CD14-positive monocyte (primary cell): ENCODE measurements around the gene WNT5A. TPM values are rescaled to one million over a fixed set of nuclear protein-coding genes. Genes with fewer than 3 reads are reported as not detected.

Experiments used
- DNase-seq, 3 donors: peaks; one replicate each; pipeline ENCODE4 v3.0.0-alpha.2; 2011 to 2022
- H2AFZ ChIP-seq: 2 replicates; pipeline ENCODE4 v1.6.0; 2012; ENCODE audit warnings: mild to moderate bottlenecking, low read depth, low read length, inconsistent platforms; ENCODE audit not compliant: insufficient read depth, poor library complexity, severe bottlenecking
- H3K27ac ChIP-seq, 2 donors: 1 replicate in 1 of 2; 2 replicates in 1 of 2; pipeline ENCODE4 v1.5.1; 2012 to 2013; ENCODE audit warnings: low read length in 2 of 2, control low read depth in 1 of 2, inconsistent platforms in 1 of 2, low read depth in 1 of 2, mild to moderate bottlenecking in 1 of 2
- H3K27me3 ChIP-seq, 2 donors: one replicate each; pipeline versions ENCODE4 v1.6.0 to v1.6.1; 2011 to 2013; ENCODE audit warnings: low read length in 2 of 2; ENCODE audit not compliant: control insufficient read depth in 2 of 2, insufficient read depth in 2 of 2
- H3K36me3 ChIP-seq, 2 donors: replicated peaks in 1 of 2; 1 replicate in 1 of 2; 2 replicates in 1 of 2; pipeline versions ENCODE4 v1.5.1 to v1.6.1; 2012 to 2013; ENCODE audit warnings: low read length in 2 of 2, control low read depth in 1 of 2, inconsistent platforms in 1 of 2, mild to moderate bottlenecking in 1 of 2; ENCODE audit not compliant: insufficient read depth in 2 of 2, control insufficient read depth in 1 of 2
- H3K4me1 ChIP-seq, 2 donors: 1 replicate in 1 of 2; 2 replicates in 1 of 2; pipeline versions ENCODE4 v1.5.1 to v1.6.1; 2012 to 2013; ENCODE audit warnings: low read length in 2 of 2, control low read depth in 1 of 2, inconsistent platforms in 1 of 2, mild to moderate bottlenecking in 1 of 2, moderate library complexity in 1 of 2; ENCODE audit not compliant: insufficient read depth in 2 of 2, control insufficient read depth in 1 of 2
- H3K4me2 ChIP-seq: replicated peaks from 2 replicates; pipeline ENCODE3; 2012; ENCODE audit warnings: low read length, moderate library complexity, mild to moderate bottlenecking; ENCODE audit not compliant: poor library complexity, severe bottlenecking; ENCODE audit errors: extremely low read depth
- H3K4me3 ChIP-seq, 3 experiments: fragments of 200-600 bp in 1 of 3; sonication (generic) in 1 of 3; replicated peaks in 1 of 3; 1 replicate in 2 of 3; 2 replicates in 1 of 3; pipeline ENCODE4 v1.5.1; 2011 to 2013; ENCODE audit warnings: low read length in 3 of 3, mild to moderate bottlenecking in 3 of 3, control low read depth in 2 of 3, low read depth in 2 of 3, inconsistent platforms in 1 of 3, moderate library complexity in 1 of 3
- H3K79me2 ChIP-seq: 2 replicates; pipeline ENCODE4 v1.6.0; 2012; ENCODE audit warnings: mild to moderate bottlenecking, control low read depth, inconsistent platforms, low read length, moderate library complexity; ENCODE audit not compliant: insufficient read depth
- H3K9ac ChIP-seq: 2 replicates; pipeline ENCODE4 v1.6.0; 2017; ENCODE audit warnings: low read length, mild to moderate bottlenecking; ENCODE audit not compliant: insufficient read depth, poor library complexity, severe bottlenecking
- H3K9me3 ChIP-seq, 2 donors: replicated peaks in 1 of 2; 1 replicate in 1 of 2; 2 replicates in 1 of 2; pipeline versions ENCODE4 v1.5.1 to v1.6.1; 2012 to 2013; ENCODE audit warnings: low read length in 2 of 2, control low read depth in 1 of 2; ENCODE audit not compliant: control insufficient read depth in 1 of 2, insufficient read depth in 1 of 2
- H4K20me1 ChIP-seq: 2 replicates; pipeline ENCODE4 v1.6.0; 2012; ENCODE audit warnings: mild to moderate bottlenecking, low read length, control low read depth, moderate library complexity; ENCODE audit not compliant: insufficient read depth
- H3K27ac Mint-ChIP-seq, 7 donors: one replicate each; pipeline ENCODE4 v1.8.0; 2020; ENCODE audit warnings: mild to moderate bottlenecking in 7 of 7, mixed read lengths in 7 of 7, moderate library complexity in 6 of 7, inconsistent platforms in 2 of 7
- H3K27me3 Mint-ChIP-seq, 3 donors: one replicate each; pipeline ENCODE4 v1.8.0; 2021 to 2022; ENCODE audit warnings: low read depth in 3 of 3, mild to moderate bottlenecking in 3 of 3, mixed read lengths in 3 of 3, moderate library complexity in 3 of 3, inconsistent platforms in 1 of 3
- H3K36me3 Mint-ChIP-seq, 2 donors: one replicate each; pipeline ENCODE4 v1.8.0; 2020; ENCODE audit warnings: mixed read lengths in 2 of 2, inconsistent platforms in 1 of 2, mild to moderate bottlenecking in 1 of 2
- H3K4me1 Mint-ChIP-seq: one replicate; pipeline ENCODE4 v1.8.0; 2020; ENCODE audit warnings: mild to moderate bottlenecking, mixed read lengths
- H3K4me3 Mint-ChIP-seq, 2 donors: one replicate each; pipeline ENCODE4 v1.8.0; 2020; ENCODE audit warnings: mild to moderate bottlenecking in 2 of 2, mixed read lengths in 2 of 2, moderate library complexity in 1 of 2
- H3K9me3 Mint-ChIP-seq, 7 donors: one replicate each; pipeline ENCODE4 v1.8.0; 2020 to 2022; ENCODE audit warnings: mixed read lengths in 7 of 7, mild to moderate bottlenecking in 6 of 7, moderate library complexity in 6 of 7, inconsistent platforms in 2 of 7
- WGBS: methylation state at CpG from one replicate; pipeline ENCODE4 v1.1.5; 2013; ENCODE audit warnings: missing lambda C conversion rate; ENCODE audit not compliant: insufficient coverage; 5-methylcytosine and 5-hydroxymethylcytosine counted together
- intact Hi-C, 2 donors: fragments of 100-400 bp; cut with micrococcal nuclease; formaldehyde crosslinking; loops; one replicate each; pipeline versions ENCODE4 v1.15.0 to v1.15.1; 2023
- polyA plus RNA-seq, 3 donors: library from polyadenylated mRNA; depleted of rRNA in 1 of 3; unstranded in 2 of 3; stranded (reverse) in 1 of 3; fragments of 300-500 nt in 2 of 3; fragments of >200 nt in 1 of 3; fragmentation: Illumina TruSeq in 2 of 3; gene quantifications; 1 replicate in 2 of 3; 2 replicates in 1 of 3; pipeline ENCODE4 v1.2.3, GENCODE V29; 2012 to 2021
- TF ChIP-seq, protein P1 (sequence below): fragments of 200-600 bp; IDR thresholded peaks from one replicate; pipeline ENCODE4 v1.8.0; 2022; ENCODE audit warnings: antibody characterized with exemption, mild to moderate bottlenecking

WNT5A gene
- polyA plus RNA-seq, 3 donors: 0.01 to 0.03 TPM; not detected in 1

DNA sequence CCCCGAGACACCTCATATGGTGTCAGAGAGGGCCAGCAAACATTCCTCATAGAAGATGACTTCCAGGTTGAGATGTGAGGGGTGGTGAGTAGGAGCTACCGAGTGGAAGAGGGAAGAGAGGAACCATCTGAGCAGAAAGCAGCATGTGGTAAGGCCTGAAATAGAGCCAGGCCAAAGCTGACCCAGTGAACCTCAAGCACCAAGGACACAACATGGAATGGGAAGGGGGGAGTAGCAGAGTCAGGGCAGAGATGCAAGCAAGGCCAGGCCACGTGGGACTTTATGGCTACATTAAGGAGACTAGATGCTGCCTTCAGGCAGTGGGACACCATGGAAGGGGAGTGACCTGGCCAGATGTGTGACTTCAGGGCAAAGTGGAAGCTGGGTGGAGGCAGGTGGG lies 38.3 kb upstream of the WNT5A start:
- Histone ChIP-seq H3K79me2 (no peaks in the 10 kb centered on the region), H4K20me1 (no peaks in the 10 kb centered on the region), H3K9ac (no peak overlapping the region), H3K4me2 (no peak overlapping the region), H3K9me3 (no peaks in the 10 kb centered on the region), H3K27me3 (no peaks in the 10 kb centered on the region), H2AFZ (no peak overlapping the region), H3K4me3 (no peak overlapping the region), H3K27ac (no peak overlapping the region), H3K36me3 (no peaks in the 10 kb centered on the region), H3K4me1 (no peaks in the 10 kb centered on the region)
- TF ChIP-seq, protein P1, sequence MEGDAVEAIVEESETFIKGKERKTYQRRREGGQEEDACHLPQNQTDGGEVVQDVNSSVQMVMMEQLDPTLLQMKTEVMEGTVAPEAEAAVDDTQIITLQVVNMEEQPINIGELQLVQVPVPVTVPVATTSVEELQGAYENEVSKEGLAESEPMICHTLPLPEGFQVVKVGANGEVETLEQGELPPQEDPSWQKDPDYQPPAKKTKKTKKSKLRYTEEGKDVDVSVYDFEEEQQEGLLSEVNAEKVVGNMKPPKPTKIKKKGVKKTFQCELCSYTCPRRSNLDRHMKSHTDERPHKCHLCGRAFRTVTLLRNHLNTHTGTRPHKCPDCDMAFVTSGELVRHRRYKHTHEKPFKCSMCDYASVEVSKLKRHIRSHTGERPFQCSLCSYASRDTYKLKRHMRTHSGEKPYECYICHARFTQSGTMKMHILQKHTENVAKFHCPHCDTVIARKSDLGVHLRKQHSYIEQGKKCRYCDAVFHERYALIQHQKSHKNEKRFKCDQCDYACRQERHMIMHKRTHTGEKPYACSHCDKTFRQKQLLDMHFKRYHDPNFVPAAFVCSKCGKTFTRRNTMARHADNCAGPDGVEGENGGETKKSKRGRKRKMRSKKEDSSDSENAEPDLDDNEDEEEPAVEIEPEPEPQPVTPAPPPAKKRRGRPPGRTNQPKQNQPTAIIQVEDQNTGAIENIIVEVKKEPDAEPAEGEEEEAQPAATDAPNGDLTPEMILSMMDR: no peak
- 87% methylated on average over 2 of the region's 3 CpGs for WGBS
- DNase-seq: no peak
- Mint-ChIP-seq H3K9me3 (peaks cover 0 to 2% (median 0%) of the 10 kb centered on the region in 7 donors), H3K27me3 (peaks cover 0 to 6% (median 1%) of the 10 kb centered on the region in 3 donors), H3K4me3 (no peak overlapping the region), H3K27ac (no peak overlapping the region), H3K4me1 (no peaks in the 10 kb centered on the region), H3K36me3 (no peaks in the 10 kb centered on the region)
- intact Hi-C loops: no loop called here

DNA sequence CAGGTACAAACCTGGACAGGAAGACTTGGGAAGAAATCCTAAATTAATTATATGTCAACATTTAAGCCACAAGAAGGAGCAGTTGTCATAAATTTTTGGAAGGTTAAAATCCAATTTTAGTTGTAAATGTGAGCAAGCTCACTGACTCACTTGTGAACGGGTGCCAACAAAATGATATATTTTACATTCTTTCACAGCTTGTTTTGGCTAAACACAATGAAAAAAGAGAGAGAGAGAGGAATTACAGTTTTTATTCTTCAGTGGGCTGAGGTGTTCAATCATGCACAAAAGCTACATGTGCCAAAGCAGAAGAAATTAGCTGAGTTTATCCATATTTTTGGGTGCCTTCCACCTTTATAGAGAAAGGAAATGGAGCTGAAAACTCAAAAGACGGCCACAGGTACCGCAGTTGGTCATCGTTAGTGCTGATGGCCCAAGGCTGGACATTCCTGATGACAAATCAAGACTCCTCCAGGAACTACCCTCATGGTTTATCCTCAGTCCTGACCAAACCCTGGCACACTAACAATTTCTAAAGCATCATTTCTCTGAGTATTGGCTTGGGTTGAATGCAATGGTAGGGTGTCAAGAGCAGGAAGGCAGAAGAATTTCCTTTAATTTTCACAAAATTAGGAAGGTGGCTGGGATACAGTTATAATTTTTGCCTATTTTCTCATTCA lies 37.6 kb upstream of the WNT5A start:
- WGBS: no CpG with 5 or more reads among the region's 4 CpGs

More for the DNA sequence above, 37.6 kb upstream of the WNT5A start:
- H3K9me3 Mint-ChIP-seq: peaks cover 0 to 2% (median 0%) of the 10 kb centered on the region in 7 donors
- no peak overlapping the region for H3K4me2 ChIP-seq
- H3K79me2 ChIP-seq: no peaks in the 10 kb centered on the region
- no peaks in the 10 kb centered on the region for H3K9me3 ChIP-seq
- H3K4me1 ChIP-seq: no peaks in the 10 kb centered on the region
- H4K20me1 ChIP-seq: no peaks in the 10 kb centered on the region
- H3K4me3 Mint-ChIP-seq: no peak overlapping the region
- H3K27ac Mint-ChIP-seq: no peak overlapping the region
- no peak overlapping the region for H3K9ac ChIP-seq
- DNase-seq: no peak
- no peaks in the 10 kb centered on the region for H3K36me3 Mint-ChIP-seq
- no peaks in the 10 kb centered on the region for H3K36me3 ChIP-seq
- no peak overlapping the region for H3K27ac ChIP-seq
- H3K4me3 ChIP-seq: no peak overlapping the region
- H3K4me1 Mint-ChIP-seq: no peaks in the 10 kb centered on the region
- peaks cover 0 to 6% (median 1%) of the 10 kb centered on the region in 3 donors for H3K27me3 Mint-ChIP-seq
- intact Hi-C loops: no loop called here
- TF ChIP-seq, protein P1: no peak
- H3K27me3 ChIP-seq: no peaks in the 10 kb centered on the region
- H2AFZ ChIP-seq: no peak overlapping the region
